Large intestine (tissue), 3 donors: Measurements from ENCODE around the gene SYT5. TPM values are rescaled to one million over a fixed set of nuclear protein-coding genes. Genes with fewer than 3 reads are reported as not detected.
"Not testable (repeated sequence)": the region's sequence is repeated elsewhere in the genome, so short reads cannot be mapped to it uniquely, and the experiment has no call there.

Experiments used
- DNase-seq, 2 donors: peaks; one replicate each; pipeline versions ENCODE4 v3.0.0 to v3.0.0-alpha.2; 2013
- H3K27ac ChIP-seq: one replicate; pipeline ENCODE4 v1.5.1; 2013; ENCODE audit warnings: low read length
- H3K27me3 ChIP-seq: 2 replicates; pipeline ENCODE4 v1.6.1; 2013; ENCODE audit warnings: low read length; ENCODE audit not compliant: control insufficient read depth, insufficient read depth
- H3K36me3 ChIP-seq: 2 replicates; pipeline ENCODE4 v1.6.1; 2013; ENCODE audit warnings: low read length; ENCODE audit not compliant: control insufficient read depth, insufficient read depth
- H3K4me1 ChIP-seq: one replicate; pipeline ENCODE4 v1.6.1; 2013; ENCODE audit warnings: low read length; ENCODE audit not compliant: control insufficient read depth, insufficient read depth
- H3K4me3 ChIP-seq: one replicate; pipeline ENCODE4 v1.5.1; 2013; ENCODE audit warnings: low read length
- H3K9me3 ChIP-seq: one replicate; pipeline ENCODE4 v1.6.1; 2013; ENCODE audit warnings: mild to moderate bottlenecking, low read depth, low read length, moderate library complexity; ENCODE audit not compliant: control insufficient read depth
- WGBS: methylation state at CpG from one replicate; pipeline ENCODE4 v1.1.5; 2013; ENCODE audit warnings: low lambda C conversion rate; ENCODE audit not compliant: insufficient coverage; 5-methylcytosine and 5-hydroxymethylcytosine counted together
- polyA plus RNA-seq: library from polyadenylated mRNA; unstranded; fragments of 120-200 nt; gene quantifications from one replicate; pipeline ENCODE4 v1.2.1, GENCODE V29; 2013

Gene SYT5
- polyA plus RNA-seq, 1 donor = 9.1 TPM

DNA sequence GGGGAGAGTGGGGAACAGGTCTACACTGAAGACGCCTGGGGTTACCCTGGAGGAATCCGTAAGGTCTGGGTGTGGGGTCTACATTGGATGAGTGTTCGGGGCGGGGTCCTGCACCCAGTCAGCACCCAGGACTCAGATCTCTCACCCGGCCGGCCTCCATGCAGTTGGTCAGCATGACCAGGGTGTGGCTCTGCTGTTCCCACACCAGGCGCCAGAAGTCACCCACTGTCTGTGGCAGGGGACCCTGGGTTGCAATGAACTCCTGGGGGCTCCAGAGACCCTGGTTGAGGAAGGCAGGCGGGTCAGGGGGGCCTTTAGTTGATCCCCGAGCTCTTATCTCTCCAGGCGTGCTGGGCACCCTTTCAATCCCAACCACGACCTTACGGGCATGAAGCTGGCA is 6.0 kb upstream of the SYT5 start:
- DNase-seq = no peak
- Histone ChIP-seq H3K9me3 (no peaks in the 10 kb centered on the region), H3K27ac (no peak overlapping the region), H3K4me3 (no peak overlapping the region), H3K36me3 (peaks cover 10% of the 10 kb centered on the region), H3K27me3 (peaks cover 3% of the 10 kb centered on the region), H3K4me1 (no peaks in the 10 kb centered on the region)
- WGBS = no CpG with 5 or more reads among the region's 12 CpGs

DNA sequence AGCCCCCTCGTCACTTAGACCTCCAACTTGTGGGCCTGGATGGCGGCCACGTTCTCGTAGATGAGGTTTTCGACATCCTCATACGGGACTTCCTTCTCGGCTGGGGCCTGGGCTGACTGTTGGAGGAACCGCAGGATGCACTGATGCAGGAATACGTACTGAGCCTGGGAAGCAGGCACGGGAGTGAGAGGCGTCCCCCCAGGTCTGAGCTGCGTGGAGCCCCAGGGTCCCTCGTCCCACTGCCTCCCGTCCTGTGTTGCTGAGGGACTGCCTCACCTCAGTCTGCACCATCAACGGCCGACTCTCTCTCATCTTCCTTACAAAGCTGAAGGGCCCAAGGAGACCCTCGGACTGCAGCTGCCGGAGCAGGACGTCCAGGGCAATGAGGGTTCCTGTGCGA is 1.7 kb upstream of the SYT5 start:
- no peak overlapping the region for H3K4me3 ChIP-seq
- peaks cover 11% of the 10 kb centered on the region for H3K36me3 ChIP-seq
- peaks cover 10% of the 10 kb centered on the region for H3K9me3 ChIP-seq
- DNase-seq = no peak
- no peak overlapping the region for H3K27ac ChIP-seq
- H3K27me3 ChIP-seq = peaks cover 45% of the 10 kb centered on the region
- H3K4me1 ChIP-seq = peaks cover 12% of the 10 kb centered on the region
- no CpG with 5 or more reads among the region's 20 CpGs for WGBS

DNA sequence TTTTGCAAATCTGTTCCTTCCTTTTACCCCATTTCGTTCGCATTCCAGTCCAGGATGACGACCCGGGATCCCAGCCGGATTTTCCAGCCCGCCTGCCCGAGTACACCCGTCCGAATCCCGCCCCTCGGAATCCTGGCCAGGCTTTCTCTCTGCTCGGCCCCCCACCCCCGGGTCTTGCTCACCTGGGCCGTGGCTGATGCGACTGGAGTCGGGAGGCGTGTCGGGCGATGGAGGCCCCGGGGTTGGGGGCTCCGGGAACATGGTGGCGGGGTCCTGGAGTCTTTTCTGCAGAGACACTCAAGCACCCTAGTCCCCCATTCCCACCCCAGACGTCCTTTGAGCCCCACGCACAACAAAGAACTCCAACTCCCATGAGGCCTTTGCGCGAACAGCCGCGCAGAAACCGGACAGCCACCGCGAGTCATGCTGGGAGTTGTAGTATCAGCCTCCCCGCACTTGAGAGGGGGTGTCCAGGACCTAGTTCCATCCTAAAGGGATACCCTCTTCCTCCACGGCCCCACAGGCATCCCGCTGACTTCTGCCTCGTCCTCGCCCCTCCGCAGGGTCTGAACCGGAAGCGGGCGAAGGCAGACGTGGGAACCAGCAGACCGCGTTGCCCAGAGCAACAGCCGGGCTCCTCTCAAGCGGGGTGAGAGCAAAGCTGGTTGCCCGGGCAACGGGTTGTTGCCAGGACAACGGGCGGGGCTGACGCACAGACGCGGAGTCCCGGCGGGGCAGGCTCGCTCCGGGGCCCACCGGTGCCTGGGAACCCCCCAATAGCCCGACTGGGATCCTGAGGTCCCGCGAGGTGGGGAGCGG is 1.1 kb downstream of the SYT5 start:
- WGBS = no CpG with 5 or more reads among the region's 61 CpGs
- peak overlapping the region; percentile 30 for H3K4me3 ChIP-seq
- peaks cover 72% of the 10 kb centered on the region for H3K27me3 ChIP-seq
- peak; percentile 66 to 74 for DNase-seq
- H3K4me1 ChIP-seq = peaks cover 12% of the 10 kb centered on the region
- peak overlapping the region; percentile 28 for H3K27ac ChIP-seq
- H3K9me3 ChIP-seq = peaks cover 14% of the 10 kb centered on the region
- H3K36me3 ChIP-seq = peaks cover 9% of the 10 kb centered on the region

DNA sequence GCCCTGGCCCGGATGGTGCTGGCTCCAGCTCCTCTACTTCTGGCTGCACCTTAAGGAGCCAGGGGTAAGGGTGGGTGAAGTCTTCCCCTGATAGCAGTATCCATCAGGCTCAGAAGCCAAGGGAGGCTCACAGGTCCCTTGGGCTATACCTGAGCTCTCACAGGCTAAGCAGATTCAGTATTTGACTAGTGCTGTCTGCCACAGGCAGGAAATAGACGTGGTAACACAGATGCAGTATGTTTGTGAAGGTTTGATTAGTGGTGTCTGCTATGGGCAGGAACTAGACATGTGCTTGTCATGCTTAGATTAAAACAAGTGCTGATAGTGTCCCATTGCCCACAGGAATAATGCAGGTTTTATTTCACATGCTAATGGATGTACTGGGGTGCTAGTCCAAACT is 4.0 kb downstream of the SYT5 start:
- H3K27me3 ChIP-seq = peaks cover 96% of the 10 kb centered on the region

DNA sequence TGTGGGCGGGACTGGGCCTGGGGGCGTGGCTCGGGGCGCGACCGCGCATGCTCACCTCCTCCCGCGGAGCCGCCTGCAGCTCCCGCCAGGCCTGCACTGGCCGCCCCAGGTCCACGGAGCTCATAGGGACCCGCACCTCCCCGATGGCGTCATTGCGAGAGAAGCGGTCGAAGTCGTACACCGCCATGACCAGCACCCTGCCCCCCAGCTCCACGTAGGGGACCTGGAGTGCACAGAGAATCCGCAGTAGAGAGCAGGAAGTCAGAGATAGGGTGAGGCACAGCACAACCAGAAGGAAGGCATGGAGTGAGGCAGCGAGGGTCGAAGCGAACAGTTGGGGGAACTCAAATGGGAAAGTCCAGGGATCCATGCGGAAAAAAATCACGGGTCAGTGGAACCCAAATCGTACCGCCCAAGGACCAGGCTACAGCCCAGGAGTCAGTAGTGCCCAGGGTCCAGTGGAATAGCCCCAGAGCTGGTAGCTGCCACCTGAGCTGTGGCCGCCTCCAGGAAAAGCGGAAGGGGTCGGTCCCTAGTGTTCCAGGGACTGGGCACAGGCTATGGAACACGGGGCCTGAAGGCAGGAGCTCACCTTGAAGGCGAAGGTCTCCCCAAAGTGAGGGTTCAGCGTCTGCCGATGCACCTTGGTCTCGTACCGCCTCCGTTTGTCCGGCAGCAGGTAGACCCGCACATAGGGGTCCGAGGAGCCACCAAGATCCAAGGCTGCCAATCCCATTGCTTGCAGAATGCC is 4.8 kb downstream of the SYT5 start:
- DNase-seq = no peak
- peaks cover 12% of the 10 kb centered on the region for H3K4me1 ChIP-seq
- H3K36me3 ChIP-seq = no peaks in the 10 kb centered on the region
- H3K4me3 ChIP-seq = no peak overlapping the region
- 80% methylated on average over 2 of the region's 43 CpGs for WGBS
- H3K27ac ChIP-seq = no peak overlapping the region
- H3K9me3 ChIP-seq = peaks cover 16% of the 10 kb centered on the region
- peaks cover 96% of the 10 kb centered on the region for H3K27me3 ChIP-seq

More for the DNA sequence above, 4.0 kb downstream of the SYT5 start:
- Histone ChIP-seq H3K27ac (no peak overlapping the region), H3K9me3 (peaks cover 16% of the 10 kb centered on the region), H3K4me1 (peaks cover 12% of the 10 kb centered on the region), H3K36me3 (peaks cover under 1% of the 10 kb centered on the region), H3K4me3 (no peak overlapping the region)
- WGBS = no CpG with 5 or more reads among the region's 2 CpGs
- DNase-seq = no peak

DNA sequence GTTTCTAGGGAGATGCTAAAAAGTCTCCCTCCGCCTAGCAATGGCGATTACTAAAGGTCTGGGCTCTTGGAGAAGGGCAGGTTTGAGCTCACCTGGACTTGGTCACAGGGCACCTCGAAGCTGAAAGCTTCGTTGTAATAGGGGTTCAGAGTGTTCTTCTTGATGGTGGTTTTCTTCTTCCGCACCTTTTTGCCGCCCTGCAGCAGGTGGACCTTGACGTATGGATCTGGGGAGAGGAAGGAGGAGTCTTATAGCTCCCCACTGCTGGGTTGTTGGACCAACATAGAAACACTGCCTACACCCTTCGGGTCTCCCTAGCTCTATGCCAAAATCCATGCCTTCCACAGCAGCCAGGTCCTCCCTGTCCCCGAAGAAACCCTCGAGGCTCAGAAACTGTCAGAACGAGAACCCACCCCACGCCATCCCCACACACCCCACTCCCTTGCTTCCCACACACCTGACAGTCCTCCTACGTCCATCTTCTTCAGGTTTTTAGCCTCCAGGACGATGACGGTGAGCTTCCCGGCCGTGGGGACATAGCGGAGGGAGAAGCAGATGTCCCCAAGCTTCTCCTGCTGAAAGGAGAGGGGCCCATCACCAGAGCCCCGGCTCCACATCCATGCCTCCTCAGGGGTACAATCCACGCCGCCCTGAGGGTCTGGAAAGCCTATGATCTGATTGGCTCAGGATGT is 5.5 kb downstream of the SYT5 start:
- DNase-seq = no peak
- WGBS = no CpG with 5 or more reads among the region's 21 CpGs
- Histone ChIP-seq H3K36me3 (no peaks in the 10 kb centered on the region), H3K9me3 (peaks cover 14% of the 10 kb centered on the region), H3K4me3 (no peak overlapping the region), H3K27ac (no peak overlapping the region), H3K4me1 (peaks cover 8% of the 10 kb centered on the region), H3K27me3 (peaks cover 96% of the 10 kb centered on the region)

DNA sequence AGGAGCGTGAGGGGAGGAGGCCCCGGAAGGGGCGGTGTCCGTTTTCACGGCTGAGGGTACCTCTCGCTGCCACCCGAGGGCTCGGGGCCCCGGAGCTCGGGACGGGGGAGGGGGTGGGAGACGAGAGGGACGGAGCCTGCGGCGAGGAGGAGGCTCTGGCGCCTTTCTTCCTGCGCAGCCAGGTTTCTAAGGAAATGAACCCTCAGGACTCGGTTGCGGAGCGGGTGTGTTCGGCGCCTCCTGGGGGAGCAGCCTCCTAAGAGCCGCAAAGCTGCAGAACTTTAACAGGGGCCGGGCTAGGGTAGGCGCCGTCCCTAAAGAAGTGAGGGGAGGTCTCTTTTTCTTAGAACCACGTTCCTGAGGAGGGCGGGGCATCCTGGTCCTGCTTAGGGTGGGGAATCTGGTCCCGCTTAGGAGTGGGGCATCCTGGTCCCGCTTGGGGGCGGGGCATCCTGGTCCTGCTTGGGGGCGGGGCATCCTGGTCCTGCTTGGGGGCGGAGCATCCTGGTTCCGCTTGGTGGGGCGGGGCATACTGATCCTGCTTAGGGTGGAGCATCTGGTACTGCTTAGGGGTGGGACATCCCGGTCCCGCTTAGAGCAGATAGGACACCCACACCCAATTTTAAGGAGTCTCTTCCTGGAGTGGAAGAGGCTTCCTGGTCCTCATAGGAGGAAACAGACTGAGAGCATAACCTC is 6.2 kb downstream of the SYT5 start:
- peak overlapping the region; percentile 1 for H3K4me3 ChIP-seq
- no CpG with 5 or more reads among the region's 37 CpGs for WGBS
- H3K9me3 ChIP-seq = peaks cover 8% of the 10 kb centered on the region
- H3K36me3 ChIP-seq = no peaks in the 10 kb centered on the region
- H3K4me1 ChIP-seq = peaks cover 2% of the 10 kb centered on the region
- no peak overlapping the region for H3K27ac ChIP-seq
- peak in 1 of 2 donors; percentile 24 for DNase-seq
- peaks cover 96% of the 10 kb centered on the region for H3K27me3 ChIP-seq

DNA sequence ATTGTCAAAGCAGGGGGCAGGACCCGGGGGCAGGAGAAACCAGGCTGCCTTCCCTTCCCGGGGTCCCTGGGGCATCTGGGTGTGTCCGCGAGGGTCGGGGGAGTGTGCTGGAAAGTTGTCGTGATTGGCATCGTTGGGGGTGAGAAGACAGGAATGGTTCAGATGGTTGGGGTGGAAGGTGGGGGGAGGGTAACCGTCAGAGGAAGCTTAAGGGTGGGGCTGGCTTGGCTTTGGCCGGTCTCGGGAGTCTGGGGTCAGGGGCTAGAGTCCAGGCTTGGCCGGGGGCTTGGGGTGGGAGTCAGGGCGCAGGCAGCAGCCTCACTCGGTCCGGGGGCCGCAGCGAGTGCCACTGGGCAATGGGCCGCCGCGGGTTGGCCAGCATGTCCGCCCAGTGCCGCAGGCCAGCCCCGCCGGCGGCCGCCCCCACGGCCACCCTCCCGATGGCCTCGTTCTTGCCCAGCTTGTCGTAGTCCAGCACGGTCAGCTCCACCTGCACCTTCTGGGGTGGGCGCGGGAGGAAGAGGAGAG is 6.8 kb downstream of the SYT5 start:
- Histone ChIP-seq H3K9me3 (peaks cover 6% of the 10 kb centered on the region), H3K27ac (no peak overlapping the region), H3K36me3 (no peaks in the 10 kb centered on the region), H3K27me3 (peaks cover 92% of the 10 kb centered on the region), H3K4me3 (no peak overlapping the region), H3K4me1 (no peaks in the 10 kb centered on the region)
- no peak for DNase-seq
- WGBS = no CpG with 5 or more reads among the region's 32 CpGs

DNA sequence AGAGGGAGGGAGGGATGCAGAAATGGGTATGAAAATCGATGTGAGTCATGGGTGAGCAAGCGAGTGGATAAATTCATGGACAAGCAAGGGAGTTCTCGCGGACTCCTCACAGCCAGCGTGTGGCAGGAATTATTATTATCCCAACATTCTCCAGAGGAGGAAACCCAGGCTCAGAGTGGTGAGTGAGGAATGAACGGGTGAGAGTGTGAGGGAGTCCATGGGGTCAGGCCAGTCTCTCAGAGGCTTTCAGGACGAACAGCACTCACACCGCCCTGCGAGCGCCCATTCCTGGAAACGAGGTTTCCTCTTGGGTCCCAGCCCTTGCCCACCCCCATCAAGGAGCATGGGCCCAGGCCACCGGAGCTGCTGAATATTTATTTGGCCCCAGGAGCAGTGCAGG is 7.3 kb downstream of the SYT5 start:
- no peaks in the 10 kb centered on the region for H3K4me1 ChIP-seq
- H3K9me3 ChIP-seq = peaks cover 6% of the 10 kb centered on the region
- no peak overlapping the region for H3K4me3 ChIP-seq
- peaks cover 88% of the 10 kb centered on the region for H3K27me3 ChIP-seq
- 60% methylated on average over 1 of the region's 12 CpGs for WGBS
- DNase-seq = no peak
- H3K36me3 ChIP-seq = no peaks in the 10 kb centered on the region
- no peak overlapping the region for H3K27ac ChIP-seq

DNA sequence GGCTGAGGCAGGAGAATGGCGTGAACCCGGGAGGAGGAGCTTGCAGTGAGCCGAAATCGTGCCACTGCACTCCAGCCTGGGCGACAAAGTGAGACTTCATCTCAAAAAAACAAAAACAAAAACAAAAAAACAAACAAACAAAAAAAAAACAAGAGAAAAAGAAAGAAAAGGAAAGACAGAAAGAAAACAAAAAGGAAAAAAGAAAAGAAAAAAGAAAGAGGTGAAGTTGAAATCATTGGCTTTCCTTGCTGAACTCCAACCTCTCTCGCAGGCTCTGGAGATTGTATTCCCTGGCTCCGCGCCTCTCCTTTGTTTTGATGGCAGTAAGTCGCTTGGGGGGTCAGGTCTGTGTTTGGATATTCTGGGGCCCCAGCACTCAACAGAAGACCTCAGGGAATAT is 7.8 kb downstream of the SYT5 start:
- WGBS = 59% methylated on average over 4 of the region's 9 CpGs
- peaks cover 87% of the 10 kb centered on the region for H3K27me3 ChIP-seq
- not testable (repeated sequence) for H3K9me3 ChIP-seq, H3K27ac ChIP-seq, DNase-seq, H3K36me3 ChIP-seq, H3K4me1 ChIP-seq, H3K4me3 ChIP-seq
